Breast epithelium (tissue), 4 donors: Measurements from ENCODE around the gene CHCHD5. TPM values are rescaled to one million over a fixed set of nuclear protein-coding genes. Genes with fewer than 3 reads are reported as not detected.

Source experiments
- DNase-seq, 2 donors: peaks; one replicate each; pipeline ENCODE4 v3.0.0-alpha.2; 2019; ENCODE audit warnings: low spot score in 2 of 2
- H3K27ac ChIP-seq, 2 donors: fragments of 200-600 bp; sonication (generic) in 1 of 2; one replicate each; pipeline ENCODE4 v1.5.1; 2016 to 2019; ENCODE audit warnings: mild to moderate bottlenecking in 1 of 2
- H3K27me3 ChIP-seq, 2 donors: fragments of 200-600 bp; sonication (generic) in 1 of 2; one replicate each; pipeline versions ENCODE4 v1.5.1 to v1.6.0; 2017 to 2019; ENCODE audit warnings: control low read depth in 1 of 2, mild to moderate bottlenecking in 1 of 2
- H3K36me3 ChIP-seq: fragments of 200-600 bp; one replicate; pipeline ENCODE4 v1.5.1; 2019
- H3K4me1 ChIP-seq, 2 donors: fragments of 200-600 bp; sonication (generic); one replicate each; pipeline ENCODE4 v1.5.1; 2016 to 2019; ENCODE audit warnings: control low read depth in 1 of 2
- H3K4me3 ChIP-seq, 3 donors: fragments of 200-600 bp; sonication (generic); 1 replicate in 2 of 3; 2 replicates in 1 of 3; pipeline ENCODE4 v1.5.1; 2016 to 2019; ENCODE audit warnings: mild to moderate bottlenecking in 3 of 3, moderate library complexity in 2 of 3
- H3K9me3 ChIP-seq, 2 donors: fragments of 200-600 bp; sonication (generic) in 1 of 2; one replicate each; pipeline ENCODE4 v1.5.1; 2016 to 2019; ENCODE audit warnings: control low read depth in 1 of 2
- CTCF ChIP-seq, 3 donors: fragments of 450-650 bp; IDR thresholded peaks; one replicate each; pipeline ENCODE4 v1.5.1; 2016 to 2017; ENCODE audit warnings: antibody characterized with exemption in 3 of 3, mild to moderate bottlenecking in 3 of 3, moderate library complexity in 3 of 3
- POLR2A ChIP-seq: fragments of 450-650 bp; IDR thresholded peaks from one replicate; pipeline ENCODE4 v1.6.1; 2016; ENCODE audit warnings: antibody characterized with exemption, mild to moderate bottlenecking, moderate library complexity
- POLR2AphosphoS5 ChIP-seq, 3 donors: sonication (generic); formaldehyde crosslinking; IDR thresholded peaks; one replicate each; pipeline ENCODE4 v1.6.1; 2017; ENCODE audit warnings: antibody characterized with exemption in 3 of 3
- intact Hi-C: fragments of 100-400 bp; cut with DNase I; formaldehyde crosslinking; loops from one replicate; pipeline ENCODE4 v1.15.1; 2023; ENCODE audit warnings: low total_unique reads
- total RNA-seq, 3 donors: library from RNA; depleted of rRNA; stranded (reverse); fragments of >200 nt; gene quantifications; one replicate each; pipeline ENCODE4 v1.1.0, GENCODE V29; 2016

The CHCHD5 gene
- total RNA-seq, 3 donors from 2014 or later = 19.0 to 20.2 (median 19.5) TPM

GRCh38 chr2:112580084-112580483 lies 4.3 kb upstream of the CHCHD5 start:
- TF ChIP-seq POLR2AphosphoS5 (IDR thresholded peaks at IDR 0.05) = no peak
- TF ChIP-seq POLR2A = no peak
- no peak for TF ChIP-seq CTCF (IDR thresholded peaks at IDR 0.05)
- Histone ChIP-seq H3K27me3 (no peaks in the 10 kb centered on the region), H3K9me3 (no peaks in the 10 kb centered on the region), H3K36me3 (no peaks in the 10 kb centered on the region), H3K27ac (no peak overlapping the region), H3K4me3 (no peak overlapping the region), H3K4me1 (no peaks in the 10 kb centered on the region)
- intact Hi-C loops = no loop called here
- DNase-seq = no peak

- no peaks in the 10 kb centered on the region for H3K36me3 ChIP-seq
- no peak overlapping the region for H3K27ac ChIP-seq
- no peak overlapping the region for H3K4me3 ChIP-seq
- H3K4me1 ChIP-seq = no peaks in the 10 kb centered on the region
- intact Hi-C loops = no loop called here
- H3K9me3 ChIP-seq = no peaks in the 10 kb centered on the region
- no peak for DNase-seq
- H3K27me3 ChIP-seq = no peaks in the 10 kb centered on the region
- TF ChIP-seq POLR2AphosphoS5 (IDR thresholded peaks at IDR 0.05) = no peak
- TF ChIP-seq CTCF (IDR thresholded peaks at IDR 0.05) = peak; percentile 57 to 58 (median 57)
These were observed 2.1 kb upstream of the CHCHD5 start for GRCh38 chr2:112582314-112582746.

DNA sequence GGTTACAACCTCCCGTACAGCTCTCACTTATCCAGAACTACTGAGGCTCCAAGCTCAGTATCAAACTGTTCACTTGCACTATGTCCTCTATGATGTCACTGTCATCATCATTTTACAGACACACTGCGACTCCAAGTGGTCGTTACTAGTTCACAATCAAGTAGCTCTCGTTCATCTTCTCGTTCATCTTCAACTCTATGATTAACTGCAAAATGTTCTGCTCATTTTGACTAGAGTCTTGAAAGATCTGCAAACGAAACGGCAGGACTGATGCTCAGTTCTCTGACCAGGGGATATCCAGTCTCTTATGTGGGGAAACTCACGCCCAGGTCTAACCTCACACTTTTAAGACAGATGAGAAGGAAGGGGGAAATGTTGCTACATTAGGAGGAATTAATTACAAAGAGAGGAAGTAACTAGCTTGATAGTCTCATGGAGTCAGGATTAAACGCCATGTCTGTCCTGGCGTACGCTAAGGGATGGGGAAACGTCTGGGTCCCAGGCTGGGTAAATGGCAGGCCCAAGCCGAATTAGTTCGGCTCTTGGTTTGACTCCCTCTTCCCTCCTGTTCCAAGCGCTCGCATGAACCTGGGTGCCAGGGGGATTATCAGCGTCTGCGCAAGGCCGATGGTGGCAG lies 794 bp upstream of the CHCHD5 start:
- Histone ChIP-seq H3K9me3 (no peaks in the 10 kb centered on the region), H3K27me3 (no peaks in the 10 kb centered on the region), H3K4me3 (peak overlapping the region; percentile 62 to 91 (median 65)), H3K27ac (peak overlapping the region; percentile 98 to 99), H3K36me3 (no peaks in the 10 kb centered on the region), H3K4me1 (no peaks in the 10 kb centered on the region)
- DNase-seq = no peak
- intact Hi-C loops = no loop called here
- TF ChIP-seq POLR2AphosphoS5 (IDR thresholded peaks at IDR 0.05) (no peak), CTCF (IDR thresholded peaks at IDR 0.05) (no peak), POLR2A (no peak)

DNA sequence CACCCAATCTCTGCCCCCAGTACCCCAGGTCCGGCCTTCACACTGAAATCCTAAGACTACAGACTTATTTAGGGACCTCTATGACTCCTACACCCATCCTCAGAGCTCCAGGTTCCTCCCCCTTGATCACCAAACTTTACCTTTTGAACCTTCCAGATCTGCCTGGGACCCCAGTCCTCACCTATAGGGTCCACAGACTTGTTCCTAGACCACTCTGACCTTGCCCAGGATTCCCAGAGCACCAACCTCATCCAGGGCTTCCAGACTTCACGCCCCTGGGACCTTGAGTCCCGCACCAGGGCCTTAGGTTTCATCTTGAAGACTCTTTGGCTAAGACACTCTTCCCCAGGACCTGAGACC lies 462 bp downstream of the CHCHD5 start:
- intact Hi-C loops = no loop called here
- no peaks in the 10 kb centered on the region for H3K4me1 ChIP-seq

More for the DNA sequence above, 462 bp downstream of the CHCHD5 start:
- H3K27me3 ChIP-seq = no peaks in the 10 kb centered on the region
- H3K36me3 ChIP-seq = no peaks in the 10 kb centered on the region
- peak overlapping the region; percentile 62 to 91 (median 65) for H3K4me3 ChIP-seq
- DNase-seq = no peak
- H3K27ac ChIP-seq = peak overlapping the region; percentile 98 to 99
- H3K9me3 ChIP-seq = no peaks in the 10 kb centered on the region
- no peak for TF ChIP-seq POLR2A
- TF ChIP-seq CTCF (IDR thresholded peaks at IDR 0.05) = no peak
- no peak for TF ChIP-seq POLR2AphosphoS5 (IDR thresholded peaks at IDR 0.05)
